OCI-M2 (cell line): Measurements from ENCODE around the gene MLLT3.
A peak's percentile ranks its signal among the peaks of the same experiment; 100 is the strongest.

ENCODE experiments used
- DNase-seq: peaks from one replicate; lab custom pipeline; 2025; ENCODE audit not compliant: unreplicated experiment; lab: John Stamatoyannopoulos, UW

MLLT3 gene

GRCh38 chr9:20630241-20630943 is 8.1 kb upstream of the MLLT3 start:
- DNase-seq = no peak

GRCh38 chr9:20625003-20625349 is 2.7 kb upstream of the MLLT3 start:
- DNase-seq = no peak

- DNase-seq = peak; percentile 36
Observed at GRCh38 chr9:20624201-20625002, 2.1 kb upstream of the MLLT3 start.

GRCh38 chr9:20623748-20624124 is 1.4 kb upstream of the MLLT3 start:
- no peak for DNase-seq

- no peak for DNase-seq
Observed at GRCh38 chr9:20623021-20623747, 885 bp upstream of the MLLT3 start.

DNA sequence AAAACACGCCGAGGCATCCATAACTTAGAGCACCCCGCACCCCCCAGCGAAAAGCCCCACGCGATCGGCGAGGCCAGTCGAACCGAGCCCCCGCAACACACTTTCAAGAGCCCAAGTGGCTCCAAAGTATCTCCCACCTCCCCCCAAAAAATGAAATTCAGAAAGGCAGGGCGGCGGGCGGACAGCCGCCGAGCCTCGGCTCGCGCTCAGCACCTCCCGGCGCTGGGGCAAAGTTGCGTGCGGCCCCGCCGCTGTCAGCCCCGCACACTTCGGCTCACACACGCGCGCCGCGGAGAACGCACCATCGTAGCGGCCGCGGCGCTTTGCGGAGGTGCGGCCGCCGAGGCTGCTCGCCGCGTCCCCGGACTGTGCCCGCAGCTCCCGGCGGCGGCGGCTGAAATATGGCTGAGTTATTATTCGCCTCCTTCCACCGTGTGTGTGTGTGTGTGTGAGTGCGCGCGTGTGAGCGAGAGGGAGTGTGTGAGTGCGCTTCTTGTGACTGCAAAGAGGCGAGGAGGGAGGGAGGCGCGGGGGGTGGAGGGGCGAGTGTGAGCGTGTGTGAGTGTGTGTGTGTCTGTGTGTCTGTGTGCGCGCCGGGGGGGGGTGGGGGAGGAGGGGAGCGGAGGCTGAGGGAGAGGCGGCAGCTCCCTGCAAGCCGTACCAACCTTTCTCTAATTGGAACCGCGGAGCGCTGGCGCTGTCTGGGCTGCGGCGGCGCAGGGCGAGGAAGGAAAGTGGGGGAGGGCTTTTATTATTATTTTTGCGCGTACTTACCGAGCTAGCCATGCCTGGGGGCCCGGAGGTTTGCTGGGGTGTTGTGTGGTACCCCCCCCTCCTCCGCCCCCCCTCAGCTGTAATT is 599 bp downstream of the MLLT3 start:
- no peak for DNase-seq

DNA sequence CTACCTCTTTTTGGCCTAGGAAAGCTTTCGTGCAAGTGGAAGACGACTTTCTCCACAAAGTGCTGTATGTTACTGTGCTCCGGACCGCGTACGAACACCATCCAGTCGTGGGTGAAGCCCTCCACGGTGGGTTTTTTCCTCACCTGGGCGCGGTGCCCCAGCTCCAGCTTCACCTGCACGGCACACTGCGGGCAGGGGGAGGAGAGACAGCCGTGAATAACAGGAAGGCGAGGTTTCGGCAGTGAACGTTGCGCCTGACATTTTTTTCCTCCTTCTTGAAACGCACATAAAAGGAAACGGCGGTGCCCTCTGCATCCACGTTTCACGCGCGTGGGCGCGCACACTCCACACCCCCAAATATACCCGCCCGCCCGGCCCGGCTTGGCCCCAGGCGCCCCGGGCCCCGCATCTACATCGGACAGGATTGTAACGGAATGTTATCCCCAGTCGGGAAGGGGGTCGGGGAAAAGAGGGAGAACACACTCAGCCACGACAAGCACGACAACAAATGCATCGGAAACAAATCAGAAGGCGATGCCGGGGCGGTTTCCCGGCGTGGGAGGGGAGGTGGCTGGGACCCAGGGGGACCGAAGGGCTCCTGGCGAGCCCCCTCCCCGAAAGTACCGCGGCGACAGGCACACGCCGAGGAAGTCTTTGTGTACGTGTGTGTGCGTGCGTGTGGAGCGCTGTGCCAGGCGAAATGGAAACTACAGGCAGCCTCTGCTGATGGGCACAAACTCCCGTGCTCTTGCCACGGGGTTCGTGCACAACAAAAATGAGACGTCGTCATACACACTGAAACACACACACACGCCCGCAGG is 1.4 kb downstream of the MLLT3 start:
- no peak for DNase-seq

GRCh38 chr9:20619487-20620200 is 2.7 kb downstream of the MLLT3 start:
- DNase-seq = no peak

GRCh38 chr9:20618361-20618802 is 3.9 kb downstream of the MLLT3 start:
- no peak for DNase-seq

- DNase-seq = no peak
Observed at GRCh38 chr9:20616808-20617207, 5.5 kb downstream of the MLLT3 start.

DNA sequence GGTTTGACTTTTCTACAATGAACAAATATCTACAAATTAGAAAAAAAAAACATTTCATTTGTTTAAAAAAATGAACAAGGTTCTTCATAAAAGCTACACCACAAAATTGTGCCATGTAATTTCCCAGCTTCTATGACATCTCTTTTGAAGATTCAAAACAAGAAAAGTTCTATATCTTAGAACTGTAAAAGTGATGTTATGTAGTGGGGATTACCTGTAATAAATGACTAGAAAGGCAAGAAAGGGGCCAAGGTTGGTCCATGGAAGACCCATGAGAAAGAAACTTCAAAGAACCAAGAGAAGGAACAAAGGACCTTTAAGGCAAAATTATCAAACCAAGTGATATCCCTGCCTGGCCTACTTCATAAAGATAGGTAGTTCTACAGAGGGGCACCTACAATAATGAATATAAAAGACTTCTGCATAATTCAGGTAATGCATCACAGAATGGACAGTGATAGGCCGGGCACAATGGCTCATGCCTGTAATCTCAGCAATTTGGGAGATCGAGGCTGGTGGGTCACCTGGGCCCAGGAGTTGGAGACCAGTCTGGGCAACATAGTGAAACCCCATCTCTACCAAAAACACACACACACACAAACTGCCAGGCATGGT is 7.6 kb downstream of the MLLT3 start:
- DNase-seq = no peak

DNA sequence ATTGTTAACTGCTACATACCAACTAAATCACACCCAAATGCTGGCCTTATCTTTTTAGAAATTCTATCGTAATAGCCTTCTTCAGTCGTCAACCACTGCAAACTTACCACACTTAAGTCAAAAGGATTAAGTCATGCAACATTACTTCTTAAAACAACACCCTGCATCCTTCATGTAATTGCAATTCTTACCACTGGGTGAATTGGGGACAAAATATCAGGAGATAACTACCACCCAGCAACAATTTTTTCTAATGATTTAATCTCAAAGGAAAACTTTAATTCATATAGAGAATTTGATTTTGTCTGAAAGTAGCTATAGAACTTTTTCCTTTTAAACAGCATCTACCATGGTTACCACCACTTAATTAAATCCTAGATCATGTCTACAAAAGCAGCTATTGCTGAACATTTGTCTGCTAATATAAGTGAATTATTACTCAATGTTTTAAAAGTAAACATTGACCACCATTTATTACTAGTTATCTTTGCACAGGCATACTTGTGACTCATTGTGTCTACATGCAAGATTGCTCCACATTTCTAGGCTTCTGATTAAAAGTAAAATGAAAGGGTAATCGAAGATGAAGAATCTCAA is 10.5 kb downstream of the MLLT3 start:
- no peak for DNase-seq

DNA sequence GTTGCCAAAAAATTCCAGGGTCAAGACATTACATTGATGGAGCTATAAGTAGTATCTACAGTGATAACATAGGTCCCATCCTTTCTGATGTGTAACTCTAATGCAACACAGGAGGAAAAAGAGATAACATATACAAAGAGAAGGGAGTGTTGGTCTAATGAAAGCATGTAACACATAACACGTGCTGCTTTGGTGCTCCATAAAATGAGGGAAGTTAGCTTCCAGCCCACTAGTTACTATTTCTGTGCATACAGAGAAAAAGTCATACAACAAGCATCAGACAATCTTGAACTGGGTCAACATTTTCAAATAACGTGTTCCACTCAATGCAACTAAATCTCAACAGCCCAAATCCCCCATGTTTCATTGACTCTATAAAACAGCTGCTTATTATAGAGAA is 11.7 kb downstream of the MLLT3 start:
- no peak for DNase-seq

- DNase-seq = no peak
Observed at GRCh38 chr9:20608582-20608981, 13.7 kb downstream of the MLLT3 start.

DNA sequence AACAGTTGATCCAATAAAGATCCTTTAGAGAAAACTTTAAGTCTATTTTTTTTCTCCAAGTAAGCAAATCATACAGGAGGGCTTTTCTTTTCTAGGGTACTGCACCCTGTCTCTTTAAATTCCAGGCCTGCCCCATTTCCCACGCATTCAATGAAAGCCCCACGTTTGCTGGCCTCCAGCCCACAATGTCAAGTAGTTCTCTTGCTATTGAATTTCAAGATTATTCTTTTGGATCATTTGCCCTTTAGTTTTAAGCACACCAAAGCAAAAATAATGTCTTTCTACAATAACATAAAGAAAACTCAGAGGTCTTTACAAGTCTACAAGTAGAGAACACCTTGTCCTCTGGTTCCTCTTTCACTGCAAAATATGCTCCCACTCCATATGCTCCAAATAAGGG is 15.6 kb downstream of the MLLT3 start:
- no peak for DNase-seq

DNA sequence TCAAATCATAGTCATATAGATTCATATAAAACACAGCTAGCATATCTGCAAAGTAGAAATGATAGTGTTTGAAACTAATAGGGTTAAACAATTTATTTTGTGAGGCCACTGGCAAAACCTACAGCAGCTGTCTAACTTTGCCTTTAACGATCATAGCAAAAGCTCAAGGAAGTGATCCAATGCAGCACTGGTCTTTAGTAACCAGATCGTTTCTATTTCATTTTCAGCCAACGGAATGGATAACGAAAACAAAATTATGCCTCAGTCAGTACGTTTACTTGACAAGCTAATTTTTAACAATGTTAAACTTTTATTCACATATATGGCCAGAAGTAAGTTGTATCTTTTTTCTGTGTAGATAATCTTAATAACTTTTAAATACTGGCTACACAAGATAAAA is 17.7 kb downstream of the MLLT3 start:
- DNase-seq = no peak

DNA sequence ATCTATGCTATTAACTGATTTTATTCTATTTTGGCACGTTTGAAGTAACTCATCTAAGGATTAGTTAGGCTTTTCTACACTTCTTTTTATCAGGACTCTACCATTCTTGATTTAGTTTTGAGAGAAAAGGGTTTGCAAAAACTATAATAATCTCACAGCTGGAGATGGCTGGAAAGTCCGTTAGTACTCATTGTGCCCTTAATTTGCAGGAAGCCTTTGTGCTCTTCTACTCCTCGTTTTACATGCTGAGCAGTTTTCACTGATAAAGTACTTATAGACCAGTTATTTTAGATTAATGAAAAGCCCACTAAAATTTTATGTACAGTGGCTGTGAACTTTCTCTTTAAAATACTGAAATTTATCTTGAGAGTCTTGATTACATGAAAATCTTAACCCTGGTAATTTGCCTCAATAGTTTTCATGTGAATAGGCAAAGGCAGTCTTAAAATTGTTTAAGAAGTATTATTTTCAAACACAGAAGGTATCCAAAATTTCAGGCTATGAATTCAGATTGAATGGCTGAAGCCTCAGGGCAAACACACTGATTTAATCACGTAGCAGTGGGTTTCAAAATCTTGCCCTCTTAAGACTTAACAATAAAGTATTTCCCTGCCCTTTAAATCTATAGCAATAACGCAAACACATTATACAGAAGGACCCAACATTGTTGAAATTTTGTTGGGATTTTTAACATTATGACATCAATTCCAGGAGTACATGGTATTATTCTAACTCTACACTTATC is 18.6 kb downstream of the MLLT3 start:
- DNase-seq = no peak

DNA sequence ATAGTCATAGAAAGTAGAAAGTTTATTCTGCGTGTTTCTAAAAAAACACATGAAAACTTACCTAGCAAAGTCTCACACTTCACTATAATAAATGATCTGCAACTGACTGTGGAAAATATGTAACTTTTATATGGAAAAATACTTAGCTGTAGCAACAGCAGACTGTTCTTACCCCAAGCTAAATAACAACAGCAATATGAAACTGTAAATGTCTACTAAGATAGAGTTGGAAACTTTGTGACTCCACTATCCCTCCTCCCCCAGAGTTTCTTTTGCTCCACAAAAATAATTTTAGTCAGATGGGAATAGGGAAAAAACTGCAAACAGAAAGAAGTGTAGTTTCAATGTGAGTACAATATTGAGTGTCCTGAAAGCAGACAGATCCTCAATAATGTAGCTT is 21.0 kb downstream of the MLLT3 start:
- no peak for DNase-seq
